Measurements from ENCODE around the gene DNAI1. TPM values are rescaled to one million over a fixed set of nuclear protein-coding genes. Genes with fewer than 3 reads are reported as not detected.

The DNAI1 gene
- total RNA-seq, 2 donors from 2014 or later, result not detected

DNA sequence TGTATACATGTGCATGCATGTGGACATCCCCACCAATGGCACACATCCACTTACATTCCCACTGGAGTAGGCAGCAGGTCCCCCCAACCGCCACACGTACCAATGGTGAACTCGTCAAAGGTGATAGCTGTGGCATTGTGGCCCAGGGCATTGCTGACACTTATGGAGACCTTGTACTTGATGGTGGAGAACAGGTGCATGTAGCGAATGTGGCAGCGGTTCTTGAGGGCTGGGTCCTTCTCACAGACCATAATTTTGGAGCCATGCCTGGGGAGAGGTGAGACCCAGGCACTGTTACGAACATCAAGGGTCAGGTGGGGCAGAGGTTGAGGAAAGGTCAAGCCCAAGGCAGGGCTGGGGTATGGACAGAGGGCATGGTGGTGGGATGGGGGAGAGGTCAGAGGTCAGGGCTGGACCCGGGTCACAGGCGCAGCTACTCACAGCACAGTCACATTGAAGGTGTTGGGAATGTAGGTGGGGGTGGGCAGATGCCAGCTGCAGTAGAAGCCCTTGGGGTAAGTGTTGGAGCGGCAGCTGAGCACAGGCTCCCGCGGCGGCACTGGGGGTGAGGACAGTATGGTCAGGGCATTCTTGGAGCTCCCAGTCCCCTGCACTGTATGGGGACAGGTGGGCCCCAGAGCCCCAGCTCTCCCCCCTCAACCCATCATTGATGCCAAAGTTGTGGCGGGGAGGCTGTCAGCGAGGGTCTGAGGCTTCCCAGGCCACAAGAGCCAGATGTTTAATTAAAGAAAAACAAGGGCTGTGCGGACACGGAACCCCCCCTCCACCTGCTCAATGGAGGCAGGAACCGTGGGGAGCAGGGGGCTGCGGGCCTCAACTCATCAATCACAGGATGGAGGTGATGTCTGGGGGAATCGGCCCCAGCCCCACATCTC lies 99.1 kb downstream of the DNAI1 start:
- ATAC-seq, result no peak
- Mint-ChIP-seq H3K36me3 (ENCODE audit: low read depth) (peaks cover 7% of the 10 kb centered on the region), H3K27me3 (peaks cover 61% of the 10 kb centered on the region)

GRCh38 chr9:34558364-34558763 lies 99.8 kb downstream of the DNAI1 start:
- Mint-ChIP-seq H3K27ac (no peak overlapping the region), H3K4me3 (no peak overlapping the region), H3K27me3 (peaks cover 63% of the 10 kb centered on the region), H3K36me3 (ENCODE audit: low read depth) (peaks cover 8% of the 10 kb centered on the region), H3K4me1 (peaks cover 9% of the 10 kb centered on the region)
- ATAC-seq (no peak), DNase-seq (no peak)
- H3K9me3 ChIP-seq (ENCODE audit: control insufficient read depth, low read length, poor library complexity, severe bottlenecking), result no peaks in the 10 kb centered on the region

More for the DNA sequence above, 99.1 kb downstream of the DNAI1 start:
- H3K27ac Mint-ChIP-seq, result no peak overlapping the region
- DNase-seq, result no peak
- peaks cover 9% of the 10 kb centered on the region for H3K4me1 Mint-ChIP-seq
- no peaks in the 10 kb centered on the region for H3K9me3 ChIP-seq (ENCODE audit: control insufficient read depth, low read length, poor library complexity, severe bottlenecking)
- H3K4me3 Mint-ChIP-seq, result no peak overlapping the region

- no peaks in the 10 kb centered on the region for H3K9me3 ChIP-seq (ENCODE audit: control insufficient read depth, low read length, poor library complexity, severe bottlenecking)
- DNase-seq (no peak), ATAC-seq (no peak)
- Mint-ChIP-seq H3K4me1 (peaks cover 9% of the 10 kb centered on the region), H3K36me3 (ENCODE audit: low read depth) (peaks cover 12% of the 10 kb centered on the region), H3K27ac (no peak overlapping the region), H3K27me3 (peaks cover 67% of the 10 kb centered on the region), H3K4me3 (no peak overlapping the region)
Measured at GRCh38 chr9:34558919-34559623, 100.5 kb downstream of the DNAI1 start.

GRCh38 chr9:34559624-34560455 lies 101.2 kb downstream of the DNAI1 start:
- Mint-ChIP-seq H3K4me3 (no peak overlapping the region), H3K36me3 (ENCODE audit: low read depth) (peaks cover 13% of the 10 kb centered on the region), H3K27ac (no peak overlapping the region), H3K27me3 (peaks cover 67% of the 10 kb centered on the region), H3K4me1 (peaks cover 7% of the 10 kb centered on the region)
- no peaks in the 10 kb centered on the region for H3K9me3 ChIP-seq (ENCODE audit: control insufficient read depth, low read length, poor library complexity, severe bottlenecking)
- ATAC-seq (no peak), DNase-seq (no peak)

- peaks cover 72% of the 10 kb centered on the region for H3K27me3 Mint-ChIP-seq
- H3K4me3 Mint-ChIP-seq, result no peak overlapping the region
- peaks cover 7% of the 10 kb centered on the region for H3K4me1 Mint-ChIP-seq
- no peak overlapping the region for H3K27ac Mint-ChIP-seq
- ATAC-seq (no peak), DNase-seq (no peak)
- H3K9me3 ChIP-seq (ENCODE audit: control insufficient read depth, low read length, poor library complexity, severe bottlenecking), result no peaks in the 10 kb centered on the region
- H3K36me3 Mint-ChIP-seq (ENCODE audit: low read depth), result peaks cover 14% of the 10 kb centered on the region
Measured at GRCh38 chr9:34560599-34561214, 102.1 kb downstream of the DNAI1 start.

DNA sequence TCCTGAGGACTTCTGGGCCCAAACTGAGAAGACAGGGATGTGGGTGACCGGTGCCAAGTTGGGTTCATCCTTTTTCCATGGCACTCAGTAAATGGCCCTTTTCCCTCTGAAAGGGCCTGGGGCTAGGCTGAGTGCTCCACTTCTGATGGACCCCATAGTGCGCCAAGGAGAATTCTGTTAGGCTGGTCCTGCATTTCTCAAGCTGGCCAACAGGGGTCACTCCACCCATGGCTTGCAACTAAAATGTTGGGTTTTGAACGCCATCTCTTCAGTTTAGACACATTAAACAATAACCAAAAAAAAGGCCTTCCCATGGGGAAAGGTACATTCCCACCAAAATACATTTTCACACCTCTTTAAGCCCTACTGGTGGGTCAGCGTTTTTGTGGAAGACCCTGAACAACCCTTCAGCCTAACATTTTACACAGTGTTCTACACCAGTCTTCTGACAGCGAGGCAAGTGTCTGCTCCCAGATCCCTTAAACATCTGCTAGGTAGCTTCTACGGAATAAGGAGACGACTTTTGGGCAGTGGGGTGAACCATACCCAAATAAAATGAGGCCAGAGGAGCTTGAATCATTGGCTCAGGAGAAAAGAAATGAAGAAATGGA lies 103.6 kb downstream of the DNAI1 start:
- Mint-ChIP-seq H3K36me3 (ENCODE audit: low read depth) (peaks cover 10% of the 10 kb centered on the region), H3K27ac (no peak overlapping the region), H3K4me1 (peaks cover 7% of the 10 kb centered on the region), H3K4me3 (no peak overlapping the region), H3K27me3 (peaks cover 77% of the 10 kb centered on the region)
- DNase-seq (no peak), ATAC-seq (no peak)
- no peaks in the 10 kb centered on the region for H3K9me3 ChIP-seq (ENCODE audit: control insufficient read depth, low read length, poor library complexity, severe bottlenecking)

- Mint-ChIP-seq H3K4me1 (peaks cover 3% of the 10 kb centered on the region), H3K27me3 (peaks cover 76% of the 10 kb centered on the region), H3K27ac (no peak overlapping the region), H3K36me3 (ENCODE audit: low read depth) (peaks cover 10% of the 10 kb centered on the region), H3K4me3 (no peak overlapping the region)
- no peak for ATAC-seq
- DNase-seq, result no peak
- no peaks in the 10 kb centered on the region for H3K9me3 ChIP-seq (ENCODE audit: control insufficient read depth, low read length, poor library complexity, severe bottlenecking)
Measured at GRCh38 chr9:34563262-34563661, 104.7 kb downstream of the DNAI1 start.

GRCh38 chr9:34564617-34565016 lies 106.0 kb downstream of the DNAI1 start:
- Mint-ChIP-seq H3K4me3 (no peak overlapping the region), H3K27me3 (peaks cover 71% of the 10 kb centered on the region), H3K36me3 (ENCODE audit: low read depth) (peaks cover 10% of the 10 kb centered on the region), H3K27ac (no peak overlapping the region), H3K4me1 (peaks cover 3% of the 10 kb centered on the region)
- H3K9me3 ChIP-seq (ENCODE audit: control insufficient read depth, low read length, poor library complexity, severe bottlenecking), result no peaks in the 10 kb centered on the region
- DNase-seq (no peak), ATAC-seq (no peak)

DNA sequence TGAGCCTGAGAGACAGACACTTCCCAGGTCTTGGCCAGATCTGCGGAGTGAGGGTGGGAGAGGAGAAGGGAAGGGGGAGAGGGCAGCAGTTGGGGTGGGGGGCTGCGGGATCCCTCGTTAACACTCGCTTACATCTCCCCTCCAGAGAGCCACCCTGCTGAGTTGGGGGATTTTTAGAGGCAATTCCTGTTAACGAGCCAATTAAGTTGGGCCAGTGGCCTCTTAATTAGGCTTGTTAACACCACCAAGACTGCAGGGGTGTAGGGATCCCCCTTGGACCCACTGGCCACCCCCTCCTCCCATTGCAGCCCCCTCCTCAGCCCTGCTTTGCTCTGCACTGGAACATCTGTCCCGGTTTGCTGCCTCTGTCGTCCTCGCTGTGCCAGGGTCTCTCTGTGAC lies 107.3 kb downstream of the DNAI1 start:
- H3K27me3 Mint-ChIP-seq, result peaks cover 73% of the 10 kb centered on the region
- no peak for DNase-seq
- ATAC-seq, result no peak
- H3K27ac Mint-ChIP-seq, result no peak overlapping the region
- no peak overlapping the region for H3K4me3 Mint-ChIP-seq
- H3K4me1 Mint-ChIP-seq, result peaks cover 4% of the 10 kb centered on the region
- peaks cover 6% of the 10 kb centered on the region for H3K36me3 Mint-ChIP-seq (ENCODE audit: low read depth)
- H3K9me3 ChIP-seq (ENCODE audit: control insufficient read depth, low read length, poor library complexity, severe bottlenecking), result no peaks in the 10 kb centered on the region

- Mint-ChIP-seq H3K4me1 (peaks cover 4% of the 10 kb centered on the region), H3K27me3 (peaks cover 73% of the 10 kb centered on the region), H3K36me3 (ENCODE audit: low read depth) (peaks cover 6% of the 10 kb centered on the region), H3K27ac (no peak overlapping the region), H3K4me3 (no peak overlapping the region)
- no peak for DNase-seq
- no peak for ATAC-seq
- H3K9me3 ChIP-seq (ENCODE audit: control insufficient read depth, low read length, poor library complexity, severe bottlenecking), result no peaks in the 10 kb centered on the region
Measured at GRCh38 chr9:34566322-34566721, 107.7 kb downstream of the DNAI1 start.

- ATAC-seq (no peak), DNase-seq (no peak)
- Mint-ChIP-seq H3K36me3 (ENCODE audit: low read depth) (peaks cover 6% of the 10 kb centered on the region), H3K27me3 (peaks cover 77% of the 10 kb centered on the region), H3K27ac (no peak overlapping the region), H3K4me1 (peaks cover 4% of the 10 kb centered on the region), H3K4me3 (no peak overlapping the region)
- H3K9me3 ChIP-seq (ENCODE audit: control insufficient read depth, low read length, poor library complexity, severe bottlenecking), result no peaks in the 10 kb centered on the region
Measured at GRCh38 chr9:34566972-34567371, 108.4 kb downstream of the DNAI1 start.

GRCh38 chr9:34568133-34568532 lies 109.5 kb downstream of the DNAI1 start:
- H3K36me3 Mint-ChIP-seq (ENCODE audit: low read depth), result peaks cover 6% of the 10 kb centered on the region
- H3K9me3 ChIP-seq (ENCODE audit: control insufficient read depth, low read length, poor library complexity, severe bottlenecking), result no peaks in the 10 kb centered on the region
- H3K27me3 Mint-ChIP-seq, result peaks cover 77% of the 10 kb centered on the region
- H3K27ac Mint-ChIP-seq, result no peak overlapping the region
- DNase-seq (no peak), ATAC-seq (no peak)
- no peak overlapping the region for H3K4me3 Mint-ChIP-seq
- peaks cover 4% of the 10 kb centered on the region for H3K4me1 Mint-ChIP-seq

Data from T-helper 17 cell (primary cell).